Fibroblast of lung (primary cell): Measurements from ENCODE around the gene KRTAP19-6.
"Not testable (repeated sequence)": the region's sequence is repeated elsewhere in the genome, so short reads cannot be mapped to it uniquely, and the experiment has no call there.

Experiments used
- CTCF ChIP-seq, 2 donors: IDR thresholded peaks in 1 of 2; conservative IDR thresholded peaks in 1 of 2; 1 replicate in 1 of 2; 2 replicates in 1 of 2; pipeline ENCODE4 v1.5.1; 2011 to 2012; ENCODE audit warnings: low read length in 2 of 2, control low read depth in 1 of 2, inconsistent platforms in 1 of 2, low read depth in 1 of 2, mild to moderate bottlenecking in 1 of 2
- EZH2 ChIP-seq: IDR thresholded peaks from 2 replicates; pipeline ENCODE4 v1.5.1; 2012; ENCODE audit warnings: low read length, control low read depth, mild to moderate bottlenecking; ENCODE audit errors: missing control alignments

GRCh38 chr21:30505621-30506205 lies 36.0 kb downstream of the KRTAP19-6 start:
- TF ChIP-seq CTCF (conservative IDR thresholded peaks at IDR 0.05 in 1 of 2, IDR thresholded peaks at IDR 0.05 in 1 of 2; ENCODE audit: low read depth in 1 of 2, low read length in 2 of 2); EZH2: not testable (repeated sequence)
